Activated CD8-positive, alpha-beta memory T cell treated with anti-CD3 and anti-CD28 coated beads for 24 hours (primary cell): ENCODE measurements around the gene DAB2IP.
"Not testable (repeated sequence)": the region's sequence is repeated elsewhere in the genome, so short reads cannot be mapped to it uniquely, and the experiment has no call there.

Source experiments
- DNase-seq: peaks from one replicate; pipeline ENCODE4 v3.0.0-alpha.2; 2020

The DAB2IP gene

GRCh38 chr9:121780177-121781040 is 129.0 kb downstream of the DAB2IP start:
- no peak for DNase-seq

- DNase-seq = no peak
Measured at GRCh38 chr9:121781145-121781548, 129.7 kb downstream of the DAB2IP start.

- DNase-seq = no peak
Measured at GRCh38 chr9:121781701-121782464, 130.4 kb downstream of the DAB2IP start.

GRCh38 chr9:121782514-121783110 is 131.2 kb downstream of the DAB2IP start:
- no peak for DNase-seq

- DNase-seq = no peak
Measured at GRCh38 chr9:121783111-121783510, 131.7 kb downstream of the DAB2IP start.

- DNase-seq = no peak
Measured at GRCh38 chr9:121783521-121784507, 132.4 kb downstream of the DAB2IP start.

GRCh38 chr9:121784731-121785411 is 133.4 kb downstream of the DAB2IP start:
- no peak for DNase-seq

GRCh38 chr9:121785673-121786542 is 134.5 kb downstream of the DAB2IP start:
- DNase-seq = no peak

- no peak for DNase-seq
Measured at GRCh38 chr9:121786543-121786948, 135.1 kb downstream of the DAB2IP start.

GRCh38 chr9:121786998-121787422 is 135.6 kb downstream of the DAB2IP start:
- DNase-seq = no peak

GRCh38 chr9:121788686-121789366 is 137.4 kb downstream of the DAB2IP start:
- no peak for DNase-seq

GRCh38 chr9:121790841-121791240 is 139.4 kb downstream of the DAB2IP start:
- no peak for DNase-seq

- DNase-seq = not testable (repeated sequence)
Measured at GRCh38 chr9:121792476-121792875, 141.0 kb downstream of the DAB2IP start.

- DNase-seq = not testable (repeated sequence)
Measured at GRCh38 chr9:121794334-121794733, 142.9 kb downstream of the DAB2IP start.

- no peak for DNase-seq
Measured at GRCh38 chr9:121797081-121797480, 145.6 kb downstream of the DAB2IP start.

- DNase-seq = no peak
Measured at GRCh38 chr9:121798941-121799340, 147.5 kb downstream of the DAB2IP start.

GRCh38 chr9:121800376-121800775 is 148.9 kb downstream of the DAB2IP start:
- DNase-seq = no peak

- no peak for DNase-seq
Measured at GRCh38 chr9:121801579-121801978, 150.1 kb downstream of the DAB2IP start.

GRCh38 chr9:121802753-121803152 is 151.3 kb downstream of the DAB2IP start:
- peak; percentile 17 for DNase-seq
